Uterus (tissue), 4 donors: Measurements from ENCODE around the gene FMN2. TPM values are rescaled to one million over a fixed set of nuclear protein-coding genes. Genes with fewer than 3 reads are reported as not detected.

ENCODE experiments used
- DNase-seq, 2 donors: peaks; one replicate each; pipeline ENCODE4 v3.0.0-alpha.2; 2019 to 2020
- H3K27ac ChIP-seq, 2 donors: fragments of 200-600 bp; sonication (generic); 1 replicate in 1 of 2; 2 replicates in 1 of 2; pipeline ENCODE4 v1.5.1; 2016 to 2018
- H3K27me3 ChIP-seq, 2 donors: fragments of 200-600 bp; sonication (generic); one replicate each; pipeline ENCODE4 v1.5.1; 2018 to 2019; ENCODE audit warnings: control low read depth in 1 of 2
- H3K36me3 ChIP-seq, 2 donors: fragments of 200-600 bp; sonication (generic); one replicate each; pipeline ENCODE4 v1.5.1; 2019; ENCODE audit warnings: control low read depth in 1 of 2
- H3K4me1 ChIP-seq, 2 donors: fragments of 200-600 bp; sonication (generic); one replicate each; pipeline ENCODE4 v1.5.1; 2018 to 2019; ENCODE audit warnings: control low read depth in 1 of 2
- H3K4me3 ChIP-seq, 2 donors: fragments of 200-600 bp; sonication (generic); 1 replicate in 1 of 2; 2 replicates in 1 of 2; pipeline ENCODE4 v1.5.1; 2018 to 2019; ENCODE audit warnings: mild to moderate bottlenecking in 1 of 2
- H3K9me3 ChIP-seq, 2 donors: fragments of 200-600 bp; sonication (generic); one replicate each; pipeline ENCODE4 v1.5.1; 2019; ENCODE audit warnings: control low read depth in 1 of 2
- CTCF ChIP-seq, 4 experiments: fragments of 200-600 bp in 2 of 4; fragments of 450-650 bp in 2 of 4; sonication (generic) in 2 of 4; IDR thresholded peaks; one replicate each; pipeline ENCODE4 v1.5.1; 2016 to 2019; ENCODE audit warnings: antibody characterized with exemption in 4 of 4, mild to moderate bottlenecking in 2 of 4, moderate library complexity in 1 of 4
- POLR2A ChIP-seq, 2 donors: fragments of 450-650 bp; IDR thresholded peaks; one replicate each; pipeline ENCODE4 v1.6.1; 2016; ENCODE audit warnings: antibody characterized with exemption in 2 of 2, mild to moderate bottlenecking in 1 of 2, moderate library complexity in 1 of 2
- intact Hi-C: fragments of 100-400 bp; cut with DNase I; formaldehyde crosslinking; loops from one replicate; pipeline ENCODE4 v1.15.1; 2023; ENCODE audit warnings: low total_unique reads
- total RNA-seq, 4 donors: library from RNA; depleted of rRNA in 3 of 4; stranded (reverse); fragments of >200 nt in 3 of 4; gene quantifications; one replicate each; pipeline versions ENCODE4 v1.1.0 to v1.2.4, GENCODE V29; 2014 to 2023
- donor health status: DM: yes; HTN: yes; CAD: no.

Gene FMN2
- total RNA-seq, 4 donors from 2014 or later, result 1.0 to 6.5 (median 2.3) TPM; not detected in 1

DNA sequence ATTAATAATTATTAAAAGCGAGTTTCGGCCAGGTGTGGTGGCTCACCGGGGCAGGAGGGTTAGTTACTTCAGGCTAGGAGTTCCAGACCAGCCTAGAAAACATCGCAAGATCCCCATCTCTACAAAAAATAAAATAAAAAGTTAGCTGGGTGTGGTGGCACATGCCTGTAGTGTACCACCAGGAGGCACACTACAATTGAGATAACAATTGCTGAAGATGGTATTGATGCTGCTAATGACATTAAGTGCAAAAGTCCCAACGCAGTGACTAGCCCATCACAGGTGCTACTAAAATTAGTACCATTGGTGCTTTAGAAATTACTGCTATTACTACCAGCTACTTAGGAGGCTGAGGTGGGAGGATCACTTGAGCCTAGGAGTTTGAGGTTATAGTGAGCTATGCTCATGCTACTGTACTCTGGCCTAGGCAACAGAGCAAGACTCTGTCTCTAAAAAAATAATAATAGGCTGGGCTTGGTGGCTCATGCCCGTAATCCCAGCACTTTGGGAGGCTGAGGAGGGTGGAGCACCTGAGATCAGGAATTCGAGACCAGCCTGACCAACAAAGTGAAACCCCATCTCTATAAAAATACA lies 363.6 kb downstream of the FMN2 start:
- H3K27ac ChIP-seq, result no peak overlapping the region
- H3K9me3 ChIP-seq, result no peaks in the 10 kb centered on the region
- intact Hi-C loops, result no loop called here
- DNase-seq, result no peak
- no peak for TF ChIP-seq POLR2A (IDR thresholded peaks at IDR 0.05)
- no peak for TF ChIP-seq CTCF (IDR thresholded peaks at IDR 0.05)
- H3K27me3 ChIP-seq, result no peaks in the 10 kb centered on the region
- no peaks in the 10 kb centered on the region for H3K36me3 ChIP-seq
- no peaks in the 10 kb centered on the region for H3K4me1 ChIP-seq
- H3K4me3 ChIP-seq, result no peak overlapping the region

- H3K36me3 ChIP-seq, result no peaks in the 10 kb centered on the region
- no peaks in the 10 kb centered on the region for H3K9me3 ChIP-seq
- DNase-seq, result no peak
- no peak overlapping the region for H3K4me3 ChIP-seq
- no peak for TF ChIP-seq POLR2A (IDR thresholded peaks at IDR 0.05)
- no peak for TF ChIP-seq CTCF (IDR thresholded peaks at IDR 0.05)
- intact Hi-C loops, result no loop called here
- H3K27ac ChIP-seq, result no peak overlapping the region
- H3K27me3 ChIP-seq, result no peaks in the 10 kb centered on the region
- H3K4me1 ChIP-seq, result no peaks in the 10 kb centered on the region
Measured at GRCh38 chr1:240457203-240457602, 365.5 kb downstream of the FMN2 start.

- DNase-seq, result no peak
- TF ChIP-seq POLR2A (IDR thresholded peaks at IDR 0.05), result no peak
- TF ChIP-seq CTCF (IDR thresholded peaks at IDR 0.05), result no peak
- H3K36me3 ChIP-seq, result no peaks in the 10 kb centered on the region
- no peaks in the 10 kb centered on the region for H3K27me3 ChIP-seq
- H3K9me3 ChIP-seq, result no peaks in the 10 kb centered on the region
- H3K27ac ChIP-seq, result no peak overlapping the region
- H3K4me3 ChIP-seq, result no peak overlapping the region
- intact Hi-C loops, result no loop called here
- H3K4me1 ChIP-seq, result no peaks in the 10 kb centered on the region
Measured at GRCh38 chr1:240462277-240462676, 370.6 kb downstream of the FMN2 start.

- Histone ChIP-seq H3K4me3 (no peak overlapping the region), H3K9me3 (no peaks in the 10 kb centered on the region), H3K27me3 (no peaks in the 10 kb centered on the region), H3K4me1 (no peaks in the 10 kb centered on the region), H3K27ac (no peak overlapping the region), H3K36me3 (no peaks in the 10 kb centered on the region)
- TF ChIP-seq POLR2A (IDR thresholded peaks at IDR 0.05), result no peak
- no peak for TF ChIP-seq CTCF (IDR thresholded peaks at IDR 0.05)
- intact Hi-C loops, result no loop called here
- DNase-seq, result no peak
Measured at GRCh38 chr1:240462766-240463395, 371.2 kb downstream of the FMN2 start.

GRCh38 chr1:240464099-240464498 lies 372.4 kb downstream of the FMN2 start:
- Histone ChIP-seq H3K4me1 (no peaks in the 10 kb centered on the region), H3K27me3 (no peaks in the 10 kb centered on the region), H3K36me3 (no peaks in the 10 kb centered on the region), H3K9me3 (no peaks in the 10 kb centered on the region), H3K4me3 (no peak overlapping the region), H3K27ac (no peak overlapping the region)
- no peak for TF ChIP-seq CTCF (IDR thresholded peaks at IDR 0.05)
- TF ChIP-seq POLR2A (IDR thresholded peaks at IDR 0.05), result no peak
- intact Hi-C loops, result no loop called here
- DNase-seq, result no peak
